Smooth muscle cell of trachea (primary cell): ENCODE results near the gene SMIM38. TPM values are rescaled to one million over a fixed set of nuclear protein-coding genes. Genes with fewer than 3 reads are reported as not detected.

ENCODE experiments used
- total RNA-seq: library from RNA; depleted of rRNA; stranded (reverse); fragments of >200 nt; gene quantifications from 2 replicates; pipeline ENCODE4 v1.2.1, GENCODE V29; 2014

The SMIM38 gene
- total RNA-seq, result under 0.01 and 1.7 TPM in 2 replicates

GRCh38 chr11:69155302-69156234, at the start of gene SMIM38:
Gene SMIM38, plus strand, starts transcription at chr11:69155935. Its CDS starts 1,912 bp downstream, at chr11:69157847.

Other genes with a start within 250 kb of the SMIM38 start
- gene MRGPRD, start 174.9 kb upstream of the SMIM38 start, total RNA-seq, result not detected in 2 replicates
- gene MRGPRF, start 142.7 kb upstream of the SMIM38 start, total RNA-seq, result 77.2 and 111 TPM in 2 replicates
- 19.1 and 23.0 TPM in 2 replicates for gene TPCN2, start 107.0 kb upstream of the SMIM38 start, total RNA-seq
- 2.2 and 8.1 TPM in 2 replicates for gene MYEOV, start 138.2 kb downstream of the SMIM38 start, total RNA-seq